LNCaP clone FGC (cell line): ENCODE measurements around the gene CFAP161.

ENCODE experiments used
- DNase-seq: peaks from one replicate; pipeline ENCODE4 v3.0.0-alpha.2; 2011; ENCODE audit warnings: low read depth
- H3K4me3 ChIP-seq: 2 replicates; pipeline ENCODE4 v1.5.1; 2011; ENCODE audit warnings: mild to moderate bottlenecking, low read depth, low read length, control low read depth
- TF ChIP-seq, protein P1 (sequence below): IDR thresholded peaks from 2 replicates; pipeline ENCODE4 v1.5.1; 2012; ENCODE audit warnings: mild to moderate bottlenecking; ENCODE audit not compliant: control insufficient read depth, insufficient read depth; ENCODE audit errors: extremely low read depth

The CFAP161 gene

GRCh38 chr15:81146006-81146405, 11.9 kb downstream of the CFAP161 start:
- DNase-seq: no peak
- TF ChIP-seq, protein P1, sequence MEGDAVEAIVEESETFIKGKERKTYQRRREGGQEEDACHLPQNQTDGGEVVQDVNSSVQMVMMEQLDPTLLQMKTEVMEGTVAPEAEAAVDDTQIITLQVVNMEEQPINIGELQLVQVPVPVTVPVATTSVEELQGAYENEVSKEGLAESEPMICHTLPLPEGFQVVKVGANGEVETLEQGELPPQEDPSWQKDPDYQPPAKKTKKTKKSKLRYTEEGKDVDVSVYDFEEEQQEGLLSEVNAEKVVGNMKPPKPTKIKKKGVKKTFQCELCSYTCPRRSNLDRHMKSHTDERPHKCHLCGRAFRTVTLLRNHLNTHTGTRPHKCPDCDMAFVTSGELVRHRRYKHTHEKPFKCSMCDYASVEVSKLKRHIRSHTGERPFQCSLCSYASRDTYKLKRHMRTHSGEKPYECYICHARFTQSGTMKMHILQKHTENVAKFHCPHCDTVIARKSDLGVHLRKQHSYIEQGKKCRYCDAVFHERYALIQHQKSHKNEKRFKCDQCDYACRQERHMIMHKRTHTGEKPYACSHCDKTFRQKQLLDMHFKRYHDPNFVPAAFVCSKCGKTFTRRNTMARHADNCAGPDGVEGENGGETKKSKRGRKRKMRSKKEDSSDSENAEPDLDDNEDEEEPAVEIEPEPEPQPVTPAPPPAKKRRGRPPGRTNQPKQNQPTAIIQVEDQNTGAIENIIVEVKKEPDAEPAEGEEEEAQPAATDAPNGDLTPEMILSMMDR: no peak
- H3K4me3 ChIP-seq: no peak overlapping the region

DNA sequence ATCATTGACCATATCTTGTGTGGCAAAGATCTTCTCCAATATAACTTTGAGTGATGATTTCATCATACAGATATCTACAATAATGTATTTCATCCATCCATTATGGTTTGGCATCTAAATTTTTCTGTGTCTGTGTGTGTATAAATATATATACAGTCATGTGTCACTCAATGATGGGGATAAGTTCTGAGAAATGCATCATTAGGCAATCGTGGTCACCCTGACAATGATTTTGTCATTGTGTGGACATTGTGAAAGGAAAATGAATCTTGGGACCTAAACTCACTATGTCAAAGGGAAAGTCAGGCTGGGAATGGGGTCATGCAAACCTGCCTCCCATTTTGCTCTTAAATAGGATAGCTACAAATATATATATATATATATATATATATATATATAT, 12.4 kb downstream of the CFAP161 start:
- TF ChIP-seq, protein P1: no peak
- no peak overlapping the region for H3K4me3 ChIP-seq
- DNase-seq: no peak

DNA sequence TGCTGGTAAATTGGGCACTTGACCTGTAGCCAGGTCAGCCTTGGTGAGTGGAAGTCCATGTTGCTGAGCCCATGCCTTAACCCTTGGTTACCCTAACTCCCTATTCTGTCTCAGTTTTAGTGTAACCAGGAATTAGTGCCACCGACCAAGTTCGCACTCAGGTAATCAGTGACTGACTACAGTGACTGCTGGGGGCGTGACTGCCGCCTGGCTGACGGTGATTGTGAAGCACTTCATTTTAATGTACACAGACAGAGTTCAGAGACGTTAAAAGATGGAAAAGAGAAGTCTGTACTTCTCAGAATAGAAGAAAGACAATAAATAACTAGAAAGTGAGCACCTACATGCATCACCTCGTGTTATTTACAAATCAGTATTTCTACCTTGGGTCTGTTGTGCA, 17.3 kb downstream of the CFAP161 start:
- no peak overlapping the region for H3K4me3 ChIP-seq
- TF ChIP-seq, protein P1: no peak; the same call in 1 of the 2 replicates
- no peak for DNase-seq

- TF ChIP-seq, protein P1: no peak
- no peak for DNase-seq
- no peak overlapping the region for H3K4me3 ChIP-seq
Observed at GRCh38 chr15:81152339-81152738, 18.3 kb downstream of the CFAP161 start.

- H3K4me3 ChIP-seq: no peak overlapping the region
- TF ChIP-seq, protein P1: no peak
- no peak for DNase-seq
Observed at GRCh38 chr15:81152799-81153198, 18.7 kb downstream of the CFAP161 start.

DNA sequence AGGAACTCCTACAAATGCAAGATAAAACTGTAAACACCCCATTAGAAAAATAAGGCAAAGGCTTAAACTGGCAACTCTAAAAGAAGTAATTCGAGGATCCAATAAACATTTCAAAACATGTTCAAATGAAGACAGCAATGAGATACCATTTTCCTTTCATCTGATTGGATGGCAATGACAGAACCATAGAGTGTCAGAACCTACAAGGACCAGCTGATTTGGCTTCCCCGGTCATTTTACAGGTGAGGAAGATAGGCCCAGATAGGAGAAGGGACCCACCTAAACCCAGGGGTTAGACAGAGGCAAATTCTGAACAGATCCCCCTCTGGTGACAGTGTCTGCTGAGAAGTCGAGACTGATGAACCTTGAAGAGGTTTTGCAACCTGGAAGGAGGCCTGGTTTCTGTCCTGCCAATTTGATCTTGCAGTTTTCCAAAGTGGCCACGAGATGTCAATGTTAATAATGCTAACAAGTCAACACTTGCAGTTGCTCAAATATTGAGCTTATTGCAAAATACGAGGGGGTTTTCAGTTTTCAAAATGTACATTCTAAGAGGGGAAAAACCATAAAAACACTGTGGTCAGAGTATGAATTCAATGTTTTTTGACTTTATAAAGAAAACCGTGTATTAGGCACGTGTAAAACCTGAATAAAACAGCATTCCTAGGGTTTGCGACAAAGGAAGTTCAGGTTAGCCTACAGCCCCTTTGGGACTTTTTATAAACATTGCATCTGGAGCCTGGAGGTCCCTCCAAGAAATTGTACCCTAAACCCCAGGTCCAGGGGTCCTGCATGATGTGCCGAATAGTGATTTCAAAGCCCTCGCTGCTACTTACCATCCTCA, 21.5 kb downstream of the CFAP161 start:
- TF ChIP-seq, protein P1: peak; percentile 67
- DNase-seq: peak; percentile 46
- H3K4me3 ChIP-seq: no peak overlapping the region

- H3K4me3 ChIP-seq: no peak overlapping the region
- TF ChIP-seq, protein P1: no peak
- no peak for DNase-seq
Observed at GRCh38 chr15:81156324-81156723, 22.3 kb downstream of the CFAP161 start.
